Measurements from ENCODE around the gene KITLG.

The KITLG gene

GRCh38 chr12:88448337-88448915 lies 131.8 kb downstream of the KITLG start:
- Mint-ChIP-seq H3K4me3 (no peak overlapping the region), H3K9me3 (no peaks in the 10 kb centered on the region), H3K4me1 (no peaks in the 10 kb centered on the region), H3K27ac (no peak overlapping the region), H3K36me3 (no peaks in the 10 kb centered on the region)
- ATAC-seq = peak; percentile 21
- no peak for DNase-seq (ENCODE audit: low spot score in 2 of 2)

GRCh38 chr12:88445705-88446394 lies 134.4 kb downstream of the KITLG start:
- DNase-seq (ENCODE audit: low spot score in 2 of 2) = no peak
- Mint-ChIP-seq H3K9me3 (peaks cover 3% of the 10 kb centered on the region), H3K36me3 (no peaks in the 10 kb centered on the region), H3K27ac (no peak overlapping the region), H3K4me1 (no peaks in the 10 kb centered on the region), H3K4me3 (no peak overlapping the region)
- ATAC-seq = no peak

- no peak for ATAC-seq
Observed at GRCh38 chr12:88444481-88444880, 135.8 kb downstream of the KITLG start.

More at GRCh38 chr12:88444481-88444880, 135.8 kb downstream of the KITLG start:
- no peak overlapping the region for H3K4me3 Mint-ChIP-seq
- no peaks in the 10 kb centered on the region for H3K36me3 Mint-ChIP-seq
- no peaks in the 10 kb centered on the region for H3K4me1 Mint-ChIP-seq
- no peak overlapping the region for H3K27ac Mint-ChIP-seq
- no peak for DNase-seq (ENCODE audit: low spot score in 2 of 2)
- peaks cover 4% of the 10 kb centered on the region for H3K9me3 Mint-ChIP-seq

Measured in stimulated activated effector memory CD8-positive, alpha-beta T cell treated with anti-CD3 and anti-CD28 coated beads, Interleukin-12 subunit alpha, Interleukin-12 subunit beta, amount 100 ng/mL, for 72 hours (primary cell).